ENCODE results near the gene GPC1.
"Not testable (repeated sequence)": the region's sequence is repeated elsewhere in the genome, so short reads cannot be mapped to it uniquely, and the experiment has no call there.

The GPC1 gene, protein sequence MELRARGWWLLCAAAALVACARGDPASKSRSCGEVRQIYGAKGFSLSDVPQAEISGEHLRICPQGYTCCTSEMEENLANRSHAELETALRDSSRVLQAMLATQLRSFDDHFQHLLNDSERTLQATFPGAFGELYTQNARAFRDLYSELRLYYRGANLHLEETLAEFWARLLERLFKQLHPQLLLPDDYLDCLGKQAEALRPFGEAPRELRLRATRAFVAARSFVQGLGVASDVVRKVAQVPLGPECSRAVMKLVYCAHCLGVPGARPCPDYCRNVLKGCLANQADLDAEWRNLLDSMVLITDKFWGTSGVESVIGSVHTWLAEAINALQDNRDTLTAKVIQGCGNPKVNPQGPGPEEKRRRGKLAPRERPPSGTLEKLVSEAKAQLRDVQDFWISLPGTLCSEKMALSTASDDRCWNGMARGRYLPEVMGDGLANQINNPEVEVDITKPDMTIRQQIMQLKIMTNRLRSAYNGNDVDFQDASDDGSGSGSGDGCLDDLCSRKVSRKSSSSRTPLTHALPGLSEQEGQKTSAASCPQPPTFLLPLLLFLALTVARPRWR

GRCh38 chr2:240435457-240435947 is at the start of gene GPC1:
Gene GPC1, plus strand, starts transcription at chr2:240435663. Its CDS starts 256 bp downstream, at chr2:240435919.
- Histone ChIP-seq H3K4me2 (peak within 1 kb of the TSS; percentile 100), H3K9ac (peak within 1 kb of the TSS; percentile 78), H3K27ac (peak within 1 kb of the TSS; percentile 68), H3K4me1 (peaks cover 32% of the 10 kb centered on the region), H3K4me3 (peak within 1 kb of the TSS; percentile 79), H3K36me3 (no peaks in the 10 kb centered on the region), H4K20me1 (peaks cover 26% of the 10 kb centered on the region), H3K9me3 (no peaks in the 10 kb centered on the region), H3K27me3 (peaks cover 27% of the 10 kb centered on the region)
- no peak for TF ChIP-seq Cebpa-rat (IDR thresholded peaks at IDR 0.05)

- no peak overlapping the region for H3K27ac ChIP-seq
- no peaks in the 10 kb centered on the region for H3K9me3 ChIP-seq
- no peak overlapping the region for H3K4me3 ChIP-seq
- no peaks in the 10 kb centered on the region for H3K36me3 ChIP-seq
- no peaks in the 10 kb centered on the region for H4K20me1 ChIP-seq
- peaks cover 40% of the 10 kb centered on the region for H3K4me1 ChIP-seq
- H3K27me3 ChIP-seq: no peaks in the 10 kb centered on the region
- TF ChIP-seq Cebpa-rat (IDR thresholded peaks at IDR 0.05): no peak
- H3K9ac ChIP-seq: no peak overlapping the region
- H3K4me2 ChIP-seq: no peak overlapping the region
Measured at GRCh38 chr2:240386326-240386725, 49.1 kb upstream of the GPC1 start.

GRCh38 chr2:240386743-240387142 is 48.7 kb upstream of the GPC1 start:
- not testable (repeated sequence) for H3K9me3 ChIP-seq, H3K4me2 ChIP-seq, H4K20me1 ChIP-seq, H3K27ac ChIP-seq, H3K4me3 ChIP-seq, H3K27me3 ChIP-seq, H3K36me3 ChIP-seq, H3K9ac ChIP-seq
- peaks cover 44% of the 10 kb centered on the region for H3K4me1 ChIP-seq

DNA sequence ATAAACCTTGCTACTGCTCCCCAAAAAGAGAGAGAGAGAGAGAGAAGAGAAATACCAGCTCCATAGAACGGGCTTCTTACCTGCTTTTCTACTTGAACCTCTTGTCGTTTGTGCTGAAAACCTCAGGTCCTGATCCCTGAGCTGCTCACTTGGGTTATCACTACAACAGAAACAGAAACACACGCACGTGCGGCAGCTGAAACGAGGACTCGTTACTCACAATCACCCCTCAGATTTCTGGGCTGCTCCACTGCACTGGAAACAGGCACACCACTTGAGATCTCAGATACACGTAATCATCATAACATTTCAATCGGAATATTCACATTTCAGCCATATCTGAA is 48.2 kb upstream of the GPC1 start:
- H4K20me1 ChIP-seq: no peaks in the 10 kb centered on the region
- H3K4me2 ChIP-seq: no peak overlapping the region
- H3K9me3 ChIP-seq: no peaks in the 10 kb centered on the region
- no peaks in the 10 kb centered on the region for H3K36me3 ChIP-seq
- H3K27ac ChIP-seq: no peak overlapping the region
- TF ChIP-seq Cebpa-rat (IDR thresholded peaks at IDR 0.05): no peak
- no peak overlapping the region for H3K9ac ChIP-seq
- no peaks in the 10 kb centered on the region for H3K27me3 ChIP-seq
- H3K4me1 ChIP-seq: peaks cover 50% of the 10 kb centered on the region
- H3K4me3 ChIP-seq: no peak overlapping the region

DNA sequence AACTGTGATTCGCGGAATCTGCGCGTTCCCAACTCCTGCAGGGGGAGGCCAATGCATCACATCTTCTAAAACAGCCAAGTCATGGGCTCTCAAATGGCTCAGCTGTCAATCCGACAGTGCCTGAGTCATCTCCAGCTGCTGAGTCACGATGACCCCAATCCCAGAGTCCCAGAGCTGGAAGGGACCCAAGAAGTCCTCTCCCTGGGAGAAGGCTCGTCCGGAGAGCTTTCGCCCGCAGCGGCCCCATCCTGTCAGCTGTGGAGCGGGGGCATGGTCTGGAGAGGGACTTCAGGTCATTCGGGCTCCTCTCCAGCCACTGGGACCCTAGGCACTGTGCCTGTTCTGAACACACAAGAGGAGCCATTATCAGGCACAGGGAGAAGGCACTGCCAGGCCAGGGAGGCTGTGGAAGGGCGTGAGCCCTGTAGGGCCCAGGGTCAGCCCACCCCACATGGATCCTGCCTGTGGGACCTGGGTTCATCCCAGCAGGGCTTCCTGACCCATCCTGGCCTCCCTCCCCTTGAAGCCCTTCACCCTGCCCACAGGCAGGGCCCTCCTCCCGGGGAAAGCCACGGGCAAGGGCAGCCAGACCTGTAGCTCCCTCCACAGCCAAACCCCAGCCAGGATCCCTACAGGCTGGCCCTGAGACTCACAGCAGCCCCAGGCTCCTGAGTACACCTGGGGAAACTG is 47.6 kb upstream of the GPC1 start:
- no peaks in the 10 kb centered on the region for H3K27me3 ChIP-seq
- H3K36me3 ChIP-seq: no peaks in the 10 kb centered on the region
- H3K4me2 ChIP-seq: no peak overlapping the region
- peak overlapping the region; percentile 5; the same call in 1 of the 2 replicates for H3K27ac ChIP-seq
- H3K9me3 ChIP-seq: no peaks in the 10 kb centered on the region
- no peak overlapping the region for H3K9ac ChIP-seq
- TF ChIP-seq Cebpa-rat (IDR thresholded peaks at IDR 0.05): no peak
- H3K4me1 ChIP-seq: peaks cover 50% of the 10 kb centered on the region
- no peak overlapping the region for H3K4me3 ChIP-seq
- no peaks in the 10 kb centered on the region for H4K20me1 ChIP-seq

DNA sequence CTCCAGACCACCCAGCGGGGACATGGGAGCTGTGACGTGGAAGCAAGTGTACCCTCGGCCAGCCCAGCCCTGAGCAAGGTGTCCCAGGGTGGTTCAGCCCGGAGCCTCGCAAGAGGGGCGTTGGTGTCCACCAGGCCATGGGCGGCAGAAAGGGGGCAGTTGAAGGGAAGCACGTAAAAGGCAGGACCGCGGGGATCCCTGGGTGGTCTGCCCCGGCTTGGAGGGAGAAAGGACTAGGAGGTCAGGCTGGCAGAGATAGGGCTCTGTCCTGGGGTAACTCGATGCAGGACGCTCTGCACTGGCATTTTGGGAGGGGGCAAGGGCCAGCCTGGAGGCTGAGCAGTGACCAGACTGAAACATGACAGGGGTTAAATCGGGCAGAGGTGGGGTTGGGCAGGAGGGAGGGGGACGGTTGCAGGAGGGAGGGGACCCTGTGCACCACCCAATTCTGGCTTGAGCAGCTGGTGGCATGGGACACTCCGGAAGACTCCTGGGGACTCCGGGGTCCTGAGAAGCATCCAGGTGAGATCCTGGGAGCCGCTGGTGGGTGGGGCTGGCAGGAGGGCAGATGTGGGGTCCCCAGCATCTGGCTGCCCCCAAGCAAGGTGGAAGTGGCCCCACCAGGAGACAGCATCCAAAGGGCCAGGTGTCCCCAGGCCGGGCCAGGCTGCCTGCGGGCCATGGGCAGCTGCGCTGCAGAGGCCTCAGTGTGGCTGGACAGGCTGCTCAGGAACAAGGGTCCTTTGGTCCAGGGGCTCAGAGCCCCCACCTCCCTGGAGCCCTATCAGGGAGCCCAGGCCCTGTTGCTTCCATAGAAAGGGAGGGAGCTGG is 46.8 kb upstream of the GPC1 start:
- H3K9ac ChIP-seq: peak overlapping the region; percentile 54

DNA sequence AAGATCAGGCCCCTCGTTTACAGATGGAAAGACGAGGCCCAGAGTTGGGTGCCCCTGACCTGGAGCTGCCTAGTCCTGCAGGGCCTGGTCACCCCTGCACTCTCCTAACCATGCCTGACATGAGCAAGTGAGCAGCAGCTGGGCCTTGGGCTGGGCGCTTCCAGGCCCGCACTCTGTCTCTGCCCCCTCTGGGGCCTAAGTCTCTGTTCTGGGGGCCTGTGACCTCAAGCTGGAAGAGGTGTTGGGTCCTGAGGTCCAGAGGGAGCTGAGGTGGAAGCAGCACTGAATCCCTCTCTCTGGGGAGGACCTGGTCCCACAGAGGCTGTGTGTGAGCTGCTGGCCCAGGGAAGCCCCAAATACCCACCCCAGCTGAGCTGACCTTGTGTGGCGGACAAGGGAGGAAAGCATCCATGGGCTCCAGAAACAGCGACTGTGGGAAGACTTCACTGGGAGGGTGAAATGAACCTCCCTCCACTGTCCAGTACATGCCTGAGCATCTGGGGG is 46.1 kb upstream of the GPC1 start:
- H3K4me3 ChIP-seq: 0 out of 2 replicates have a peak overlapping the region, but pooled peaks have one; percentile 22
- H3K9me3 ChIP-seq: no peaks in the 10 kb centered on the region
- no peaks in the 10 kb centered on the region for H3K27me3 ChIP-seq
- peak overlapping the region; percentile 54 for H3K9ac ChIP-seq
- TF ChIP-seq Cebpa-rat (IDR thresholded peaks at IDR 0.05): no peak
- H4K20me1 ChIP-seq: no peaks in the 10 kb centered on the region
- H3K36me3 ChIP-seq: no peaks in the 10 kb centered on the region
- peaks cover 46% of the 10 kb centered on the region for H3K4me1 ChIP-seq
- H3K27ac ChIP-seq: peak overlapping the region; percentile 78
- peak overlapping the region; percentile 94 for H3K4me2 ChIP-seq

More for the DNA sequence above, 46.8 kb upstream of the GPC1 start:
- no peak overlapping the region for H3K4me3 ChIP-seq
- H3K27ac ChIP-seq: peak overlapping the region; percentile 78
- H3K36me3 ChIP-seq: no peaks in the 10 kb centered on the region
- no peak for TF ChIP-seq Cebpa-rat (IDR thresholded peaks at IDR 0.05)
- no peaks in the 10 kb centered on the region for H3K9me3 ChIP-seq
- no peaks in the 10 kb centered on the region for H4K20me1 ChIP-seq
- peak overlapping the region; percentile 94 for H3K4me2 ChIP-seq
- H3K27me3 ChIP-seq: no peaks in the 10 kb centered on the region
- H3K4me1 ChIP-seq: peaks cover 46% of the 10 kb centered on the region

DNA sequence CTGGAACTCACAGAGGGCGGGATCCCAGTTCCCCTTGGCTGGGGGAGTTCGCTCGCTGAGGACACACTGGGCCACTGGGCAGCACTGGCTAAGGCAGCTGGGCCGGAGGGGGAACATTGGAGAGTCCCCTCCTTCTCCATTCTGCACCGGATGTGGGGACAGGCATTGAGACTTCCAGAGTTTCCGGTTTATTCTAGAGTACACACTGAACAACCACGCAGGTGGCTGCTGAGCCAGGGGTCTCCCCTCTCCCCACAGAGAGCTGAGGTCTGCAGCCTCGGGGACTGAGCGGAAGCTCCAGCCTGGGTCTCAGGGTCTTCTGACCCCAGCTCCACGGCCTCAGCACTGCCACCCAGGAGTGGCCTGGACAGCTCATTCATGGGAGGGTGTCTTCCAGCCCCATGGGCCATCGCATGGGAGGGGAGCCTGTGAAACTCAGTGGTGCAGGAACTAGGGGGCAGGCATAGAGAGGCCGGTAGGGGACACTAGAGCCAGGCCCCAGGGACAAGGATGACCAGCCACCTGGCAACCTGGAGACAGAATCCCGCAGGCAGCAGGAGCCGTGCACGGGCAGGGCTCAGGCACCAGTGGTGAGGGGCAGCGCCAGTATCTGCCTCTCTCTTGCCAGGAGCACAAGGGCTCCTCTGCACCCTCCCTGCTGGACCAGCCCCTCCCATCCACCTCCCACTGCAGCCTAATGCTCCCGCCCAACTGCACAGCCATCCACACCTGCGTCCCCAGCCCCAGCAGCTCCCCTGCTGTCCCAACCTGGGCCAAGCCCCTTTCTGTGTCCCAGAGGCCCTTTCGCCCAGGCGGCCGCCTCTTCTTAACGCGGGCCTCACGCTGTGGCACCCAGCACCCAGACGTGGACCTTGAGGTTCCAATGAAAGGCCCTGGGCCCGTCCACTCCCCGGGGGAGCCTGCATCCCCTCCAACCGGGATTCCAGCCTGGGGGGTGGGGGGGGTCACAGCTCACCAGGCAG is 45.1 kb upstream of the GPC1 start:
- peak overlapping the region; percentile 22; the same call in 1 of the 2 replicates for H3K4me3 ChIP-seq
- H3K9me3 ChIP-seq: no peaks in the 10 kb centered on the region
- no peaks in the 10 kb centered on the region for H3K27me3 ChIP-seq
- TF ChIP-seq Cebpa-rat (IDR thresholded peaks at IDR 0.05): no peak
- H3K27ac ChIP-seq: peak overlapping the region; percentile 78
- peak overlapping the region; percentile 54; the same call in 1 of the 2 replicates for H3K9ac ChIP-seq
- peak overlapping the region; percentile 94 for H3K4me2 ChIP-seq
- peaks cover 46% of the 10 kb centered on the region for H3K4me1 ChIP-seq
- H3K36me3 ChIP-seq: no peaks in the 10 kb centered on the region
- H4K20me1 ChIP-seq: no peaks in the 10 kb centered on the region

Data from BLaER1 (cell line).